Hepatocyte (in vitro differentiated cells): ENCODE measurements around the gene GPRIN1. TPM values are rescaled to one million over a fixed set of nuclear protein-coding genes. Genes with fewer than 3 reads are reported as not detected.

ENCODE experiments used
- DNase-seq: peaks from one replicate; pipeline ENCODE4 v3.0.0-alpha.2; 2016; ENCODE audit warnings: low spot score
- H2AFZ ChIP-seq: fragments of 200-600 bp; sonication (generic); 2 replicates; pipeline ENCODE4 v1.6.0; 2016; ENCODE audit warnings: antibody characterized with exemption, mild to moderate bottlenecking
- H3K27ac ChIP-seq: fragments of 200-600 bp; sonication (generic); 2 replicates; pipeline ENCODE4 v1.5.1; 2016; ENCODE audit warnings: mild to moderate bottlenecking
- H3K27me3 ChIP-seq: fragments of 200-600 bp; sonication (generic); 2 replicates; pipeline ENCODE4 v1.6.1; 2016
- H3K36me3 ChIP-seq: fragments of 200-600 bp; sonication (generic); replicated peaks from 2 replicates; pipeline ENCODE4 v1.5.1; 2016; ENCODE audit warnings: low read depth; ENCODE audit not compliant: insufficient read depth
- H3K4me1 ChIP-seq: fragments of 200-600 bp; sonication (generic); 2 replicates; pipeline ENCODE4 v1.5.1; 2016; ENCODE audit warnings: mild to moderate bottlenecking, moderate library complexity; ENCODE audit not compliant: insufficient read depth
- H3K4me2 ChIP-seq: fragments of 200-600 bp; sonication (generic); 2 replicates; pipeline ENCODE4 v1.6.0; 2016
- H3K4me3 ChIP-seq: fragments of 200-600 bp; sonication (generic); 2 replicates; pipeline ENCODE4 v1.5.1; 2016; ENCODE audit warnings: mild to moderate bottlenecking
- H3K79me2 ChIP-seq: fragments of 200-600 bp; sonication (generic); 2 replicates; pipeline ENCODE4 v1.6.0; 2017; ENCODE audit warnings: mild to moderate bottlenecking
- H3K9me2 ChIP-seq: fragments of 200-600 bp; sonication (generic); replicated peaks from 2 replicates; pipeline ENCODE4 v1.6.0; 2017; ENCODE audit warnings: mild to moderate bottlenecking; ENCODE audit not compliant: insufficient read depth
- H3K9me3 ChIP-seq: fragments of 200-600 bp; sonication (generic); 2 replicates; pipeline ENCODE4 v1.5.1; 2016; ENCODE audit warnings: low read depth, mild to moderate bottlenecking
- H4K20me1 ChIP-seq: fragments of 200-600 bp; sonication (generic); 2 replicates; pipeline ENCODE4 v1.6.0; 2016; ENCODE audit warnings: mild to moderate bottlenecking; ENCODE audit not compliant: insufficient read depth, poor library complexity, severe bottlenecking
- CTCF ChIP-seq: fragments of 200-600 bp; sonication (generic); IDR thresholded peaks from 2 replicates; pipeline ENCODE4 v1.5.1; 2016; ENCODE audit warnings: antibody characterized with exemption, mild to moderate bottlenecking; ENCODE audit not compliant: poor library complexity
- EZH2 ChIP-seq: fragments of 200-600 bp; sonication (generic); IDR thresholded peaks from 2 replicates; pipeline ENCODE4 v1.6.1; 2016; ENCODE audit warnings: antibody characterized with exemption, mild to moderate bottlenecking, borderline replicate concordance
- EZH2phosphoT487 ChIP-seq: fragments of 200-600 bp; sonication (generic); IDR thresholded peaks from one replicate; pipeline ENCODE4 v1.6.1; 2018; ENCODE audit warnings: antibody characterized with exemption, mild to moderate bottlenecking, low read depth, moderate library complexity; ENCODE audit not compliant: unreplicated experiment, severe bottlenecking
- WGBS: methylation state at CpG from one replicate; pipeline ENCODE4 v1.1.6; 2016; ENCODE audit warnings: low lambda C conversion rate; ENCODE audit errors: missing lambda C conversion rate; 5-methylcytosine and 5-hydroxymethylcytosine counted together
- polyA plus RNA-seq: library from polyadenylated mRNA; unstranded; fragments of >200 nt; fragmentation: Nextera tagmentation; extraction: Ambion mirVana; gene quantifications from 2 replicates; pipeline ENCODE4 v1.2.1, GENCODE V29; 2016
- total RNA-seq: library from RNA; depleted of rRNA; stranded (reverse); fragments of >200 nt; gene quantifications from 2 replicates; pipeline ENCODE4 v1.2.3, GENCODE V29; 2014

The GPRIN1 gene
- total and polyA plus RNA-seq, 2 experiments from 2014 or later, result 1.6 to 2.2 TPM

GRCh38 chr5:176587398-176587797, 22.6 kb downstream of the GPRIN1 start:
- Histone ChIP-seq H4K20me1 (no peaks in the 10 kb centered on the region), H3K4me2 (no peak overlapping the region), H3K9me2 (no peaks in the 10 kb centered on the region), H3K4me3 (no peak overlapping the region), H3K36me3 (no peaks in the 10 kb centered on the region), H3K27ac (no peak overlapping the region), H3K79me2 (no peaks in the 10 kb centered on the region), H2AFZ (no peak overlapping the region), H3K27me3 (no peaks in the 10 kb centered on the region), H3K4me1 (no peaks in the 10 kb centered on the region), H3K9me3 (no peaks in the 10 kb centered on the region)
- no peak for DNase-seq
- TF ChIP-seq CTCF (no peak), EZH2phosphoT487 (no peak)
- 85% methylated on average over 7 of the region's 7 CpGs for WGBS

GRCh38 chr5:176583076-176583475, 26.9 kb downstream of the GPRIN1 start:
- WGBS, result 89% methylated on average over 4 of the region's 4 CpGs
- H3K36me3 ChIP-seq, result no peaks in the 10 kb centered on the region

GRCh38 chr5:176581361-176581760, 28.6 kb downstream of the GPRIN1 start:
- H3K4me2 ChIP-seq, result no peak overlapping the region
- TF ChIP-seq EZH2 (no peak), EZH2phosphoT487 (no peak), CTCF (no peak)
- H3K79me2 ChIP-seq, result no peaks in the 10 kb centered on the region
- no peak overlapping the region for H3K27ac ChIP-seq
- H3K27me3 ChIP-seq, result no peaks in the 10 kb centered on the region
- H3K36me3 ChIP-seq, result no peaks in the 10 kb centered on the region
- no peaks in the 10 kb centered on the region for H4K20me1 ChIP-seq
- no peak overlapping the region for H3K4me3 ChIP-seq
- no peak for DNase-seq
- no peaks in the 10 kb centered on the region for H3K4me1 ChIP-seq
- 90% methylated on average over 12 of the region's 12 CpGs for WGBS
- no peak overlapping the region for H2AFZ ChIP-seq
- no peaks in the 10 kb centered on the region for H3K9me3 ChIP-seq
- no peaks in the 10 kb centered on the region for H3K9me2 ChIP-seq

More at GRCh38 chr5:176583076-176583475, 26.9 kb downstream of the GPRIN1 start:
- no peaks in the 10 kb centered on the region for H3K79me2 ChIP-seq
- no peak for DNase-seq
- no peaks in the 10 kb centered on the region for H3K9me2 ChIP-seq
- no peaks in the 10 kb centered on the region for H3K9me3 ChIP-seq
- no peak overlapping the region for H2AFZ ChIP-seq
- H3K27ac ChIP-seq, result no peak overlapping the region
- H3K27me3 ChIP-seq, result no peaks in the 10 kb centered on the region
- no peak overlapping the region for H3K4me3 ChIP-seq
- no peak overlapping the region for H3K4me2 ChIP-seq
- TF ChIP-seq CTCF (no peak), EZH2phosphoT487 (no peak), EZH2 (no peak)
- no peaks in the 10 kb centered on the region for H4K20me1 ChIP-seq
- no peaks in the 10 kb centered on the region for H3K4me1 ChIP-seq

- H3K4me1 ChIP-seq, result no peaks in the 10 kb centered on the region
- H2AFZ ChIP-seq, result no peak overlapping the region
- no peaks in the 10 kb centered on the region for H3K27me3 ChIP-seq
- H3K36me3 ChIP-seq, result no peaks in the 10 kb centered on the region
- H3K9me2 ChIP-seq, result no peaks in the 10 kb centered on the region
- H3K79me2 ChIP-seq, result no peaks in the 10 kb centered on the region
- no peaks in the 10 kb centered on the region for H4K20me1 ChIP-seq
- TF ChIP-seq EZH2phosphoT487 (no peak), CTCF (no peak), EZH2 (no peak)
- no peak for DNase-seq
- 79% methylated on average over 4 of the region's 4 CpGs for WGBS
- no peak overlapping the region for H3K4me2 ChIP-seq
- no peak overlapping the region for H3K27ac ChIP-seq
- H3K9me3 ChIP-seq, result no peaks in the 10 kb centered on the region
- H3K4me3 ChIP-seq, result no peak overlapping the region
These were observed 30.6 kb downstream of the GPRIN1 start for GRCh38 chr5:176579323-176579722.
